Measurements from ENCODE around the gene LVRN.

The LVRN gene

DNA sequence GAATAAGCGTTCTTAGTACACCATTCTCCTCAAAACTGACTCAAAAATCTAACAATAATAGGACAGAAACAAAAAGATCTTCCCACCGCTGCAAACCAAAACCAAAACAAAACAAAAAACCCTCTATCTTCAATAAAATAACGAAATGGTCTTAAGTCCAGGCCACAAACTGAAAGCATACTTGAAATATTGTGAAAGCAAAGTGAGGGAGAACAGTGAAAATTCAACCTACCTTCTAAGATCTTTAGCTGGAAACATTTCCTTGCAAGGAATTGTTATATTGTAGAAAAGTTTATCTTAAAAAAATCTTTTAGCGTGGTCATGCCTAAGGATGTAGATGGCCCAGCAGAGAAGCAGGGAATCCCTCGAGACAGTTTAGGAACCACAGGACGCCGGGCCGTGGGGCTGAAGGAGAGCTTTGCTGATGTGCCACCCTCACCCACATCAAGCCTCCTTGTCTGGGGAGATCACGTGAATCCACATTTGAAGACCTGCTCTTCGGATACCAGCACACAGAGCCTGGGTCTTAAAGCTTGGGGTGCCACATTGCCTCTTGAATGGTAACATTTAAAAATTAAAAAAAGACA is 27.8 kb upstream of the LVRN start:
- TF ChIP-seq, protein P1, sequence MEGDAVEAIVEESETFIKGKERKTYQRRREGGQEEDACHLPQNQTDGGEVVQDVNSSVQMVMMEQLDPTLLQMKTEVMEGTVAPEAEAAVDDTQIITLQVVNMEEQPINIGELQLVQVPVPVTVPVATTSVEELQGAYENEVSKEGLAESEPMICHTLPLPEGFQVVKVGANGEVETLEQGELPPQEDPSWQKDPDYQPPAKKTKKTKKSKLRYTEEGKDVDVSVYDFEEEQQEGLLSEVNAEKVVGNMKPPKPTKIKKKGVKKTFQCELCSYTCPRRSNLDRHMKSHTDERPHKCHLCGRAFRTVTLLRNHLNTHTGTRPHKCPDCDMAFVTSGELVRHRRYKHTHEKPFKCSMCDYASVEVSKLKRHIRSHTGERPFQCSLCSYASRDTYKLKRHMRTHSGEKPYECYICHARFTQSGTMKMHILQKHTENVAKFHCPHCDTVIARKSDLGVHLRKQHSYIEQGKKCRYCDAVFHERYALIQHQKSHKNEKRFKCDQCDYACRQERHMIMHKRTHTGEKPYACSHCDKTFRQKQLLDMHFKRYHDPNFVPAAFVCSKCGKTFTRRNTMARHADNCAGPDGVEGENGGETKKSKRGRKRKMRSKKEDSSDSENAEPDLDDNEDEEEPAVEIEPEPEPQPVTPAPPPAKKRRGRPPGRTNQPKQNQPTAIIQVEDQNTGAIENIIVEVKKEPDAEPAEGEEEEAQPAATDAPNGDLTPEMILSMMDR (IDR thresholded peaks at IDR 0.05; ENCODE audit: low read depth, low read length) = no peak

DNA sequence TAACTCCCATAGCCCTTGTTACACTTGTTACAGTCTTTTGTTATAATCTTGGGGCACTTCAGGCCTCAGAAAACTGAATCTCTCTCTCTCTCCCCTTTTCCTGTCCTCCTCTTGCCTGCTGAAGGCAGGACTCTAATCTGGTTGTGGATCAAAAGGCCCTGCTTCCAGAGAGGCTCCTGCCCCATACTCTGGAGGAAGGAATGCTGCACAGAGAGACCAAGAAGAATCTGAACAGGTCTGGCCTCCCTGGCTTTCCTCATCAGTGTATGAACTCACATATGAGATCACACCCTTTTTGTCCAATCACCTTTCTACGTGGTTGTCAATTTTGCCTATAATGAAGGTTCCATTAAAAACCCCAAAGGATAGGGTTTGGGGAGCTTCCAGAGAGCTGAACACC is 26.2 kb upstream of the LVRN start:
- TF ChIP-seq, protein P1 (IDR thresholded peaks at IDR 0.05; ENCODE audit: low read depth, low read length) = no peak
- no peak overlapping the region for H3K4me3 ChIP-seq (ENCODE audit: low read depth, low read length)

More for the DNA sequence above, 27.8 kb upstream of the LVRN start:
- H3K4me3 ChIP-seq (ENCODE audit: low read depth, low read length) = no peak overlapping the region

DNA sequence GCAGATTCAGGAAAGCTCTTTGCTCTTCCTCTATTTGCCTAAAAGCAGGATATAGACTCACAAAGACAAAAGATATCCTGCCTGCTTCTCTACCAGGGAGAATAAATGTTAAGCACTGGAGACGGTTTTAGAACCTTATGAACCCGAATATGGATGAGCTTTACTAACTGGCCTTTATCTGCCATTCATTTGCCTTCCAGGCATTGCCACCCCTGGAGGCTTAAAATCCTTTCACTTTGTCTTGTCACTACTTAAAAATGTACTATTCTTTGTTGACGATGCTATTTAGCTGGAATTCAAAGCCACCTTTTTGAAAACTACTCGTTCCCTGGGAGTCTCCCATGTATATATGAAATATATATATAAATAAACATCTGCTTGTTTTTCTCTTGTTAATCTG is 23.2 kb upstream of the LVRN start:
- no peak overlapping the region for H3K4me3 ChIP-seq (ENCODE audit: low read depth, low read length)
- TF ChIP-seq, protein P1 (IDR thresholded peaks at IDR 0.05; ENCODE audit: low read depth, low read length) = no peak

DNA sequence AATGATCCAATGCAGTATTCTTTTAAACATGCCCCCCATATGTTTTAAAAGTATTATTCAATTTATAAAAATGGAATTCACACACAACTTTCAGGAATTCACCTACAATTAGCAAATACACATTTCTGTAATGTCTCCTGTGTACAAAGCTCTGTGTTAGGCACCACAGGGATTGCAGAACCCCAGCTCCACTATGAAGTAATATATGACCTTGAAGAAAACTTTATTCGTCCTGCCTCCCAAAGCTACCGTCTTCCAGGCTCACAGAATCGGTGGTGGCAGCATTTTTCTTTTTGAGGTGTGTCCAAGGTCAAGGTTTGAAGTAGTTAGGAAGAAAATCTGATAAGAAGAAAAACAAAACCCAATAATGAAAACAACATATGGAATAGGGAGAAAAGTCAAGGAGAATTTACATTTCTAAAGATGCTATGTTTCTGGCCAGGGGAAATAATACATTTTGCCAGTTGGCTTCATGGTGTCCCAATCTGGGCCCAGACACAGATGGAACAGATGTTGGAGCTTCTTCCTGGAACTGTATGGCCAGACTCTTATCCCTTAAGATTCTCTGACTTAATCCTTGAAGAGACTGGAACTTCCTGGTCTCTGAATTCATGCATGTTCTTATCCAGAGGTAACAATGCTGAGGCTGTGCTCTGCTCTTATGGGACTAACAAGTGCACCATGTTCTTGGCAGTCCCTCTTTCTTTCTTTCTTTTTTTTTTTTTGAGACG is 22.0 kb upstream of the LVRN start:
- no peak overlapping the region for H3K4me3 ChIP-seq (ENCODE audit: low read depth, low read length)
- TF ChIP-seq, protein P1 (IDR thresholded peaks at IDR 0.05; ENCODE audit: low read depth, low read length) = no peak

DNA sequence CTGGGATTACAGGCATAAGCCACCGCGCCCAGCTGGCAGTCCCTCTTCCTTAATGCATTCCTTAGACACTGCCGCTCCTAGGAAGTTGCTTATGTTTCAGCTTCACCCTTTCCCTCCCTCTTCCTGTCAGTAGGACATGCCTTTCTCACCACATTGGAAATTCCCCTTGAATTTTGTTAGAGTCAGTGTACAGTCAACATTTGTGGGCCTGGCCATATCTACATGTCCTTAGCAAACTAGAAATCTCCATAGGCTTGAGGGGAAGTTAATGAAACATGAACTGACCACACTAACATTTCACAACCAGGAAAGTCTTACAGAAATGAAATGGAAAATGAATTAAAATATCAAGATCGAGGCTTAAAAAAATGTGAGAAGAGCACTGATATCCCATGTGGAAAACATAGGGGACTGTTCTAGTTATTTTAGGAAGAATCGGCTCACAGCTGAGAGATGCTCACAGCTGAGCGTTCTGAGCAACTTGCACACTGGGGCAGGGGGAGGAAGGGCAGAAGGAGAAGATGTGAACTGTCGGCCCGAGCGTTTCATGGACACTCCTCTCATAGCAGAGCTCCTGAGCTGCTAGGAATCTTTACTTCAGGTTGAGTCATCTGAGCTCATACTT is 21.1 kb upstream of the LVRN start:
- no peak overlapping the region for H3K4me3 ChIP-seq (ENCODE audit: low read depth, low read length)
- TF ChIP-seq, protein P1 (IDR thresholded peaks at IDR 0.05; ENCODE audit: low read depth, low read length) = no peak

DNA sequence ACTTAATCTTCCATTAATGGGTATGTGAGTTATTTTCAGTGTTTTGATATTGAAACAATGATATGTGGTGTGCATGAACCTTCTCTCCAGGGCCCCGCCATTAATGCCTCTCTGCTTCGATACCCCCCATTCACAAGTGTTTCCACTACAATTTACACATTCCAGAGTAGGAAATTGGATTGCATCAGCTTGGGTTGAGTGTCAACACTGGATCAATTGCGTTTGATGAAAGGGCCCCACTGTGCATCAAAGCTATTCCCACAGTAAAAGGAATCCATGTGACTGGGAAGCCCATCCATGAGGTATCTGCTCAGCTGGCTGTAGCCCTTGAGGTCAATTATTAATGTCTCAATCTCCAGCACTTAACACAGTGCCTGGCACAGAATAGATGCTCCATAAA is 17.8 kb upstream of the LVRN start:
- TF ChIP-seq, protein P1 (IDR thresholded peaks at IDR 0.05; ENCODE audit: low read depth, low read length) = no peak
- no peak overlapping the region for H3K4me3 ChIP-seq (ENCODE audit: low read depth, low read length)

DNA sequence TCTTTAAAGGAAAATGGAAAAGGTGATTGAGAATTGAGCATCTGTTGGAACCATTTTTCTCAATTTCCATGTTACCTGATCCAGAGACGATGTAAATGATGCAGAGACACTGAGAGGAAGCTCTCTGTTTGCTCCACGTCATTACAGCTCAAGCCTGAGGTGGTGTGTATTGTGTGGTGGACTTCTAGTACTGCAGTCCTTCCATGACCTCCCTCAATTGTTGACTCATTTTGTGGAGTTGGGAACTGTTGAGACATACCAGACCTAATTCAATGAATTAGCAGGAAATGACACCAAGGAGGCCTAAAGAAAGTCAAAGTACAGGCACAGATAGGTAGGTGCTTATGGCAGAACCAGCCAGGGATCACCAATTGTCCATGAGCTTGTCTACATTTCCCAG is 15.6 kb upstream of the LVRN start:
- no peak overlapping the region for H3K4me3 ChIP-seq (ENCODE audit: low read depth, low read length)
- TF ChIP-seq, protein P1 (IDR thresholded peaks at IDR 0.05; ENCODE audit: low read depth, low read length) = no peak

All from WI38 (cell line).